Left lobe of liver (tissue), 2 donors: ENCODE results near the gene GAGE12J. TPM values are rescaled to one million over a fixed set of nuclear protein-coding genes. Genes with fewer than 3 reads are reported as not detected.
"Not testable (repeated sequence)": the region's sequence is repeated elsewhere in the genome, so short reads cannot be mapped to it uniquely, and the experiment has no call there.

Source experiments
- ATAC-seq: fragments of 200-7000 bp; cut with Tn5 transposase; one replicate; pipeline ENCODE4 v1.9.1; 2020; ENCODE audit warnings: mild to moderate bottlenecking, moderate library complexity
- DNase-seq: peaks from one replicate; pipeline ENCODE4 v3.0.0-alpha.2; 2020; ENCODE audit warnings: low spot score
- total RNA-seq: library from RNA; stranded (reverse); gene quantifications from one replicate; pipeline ENCODE4 v1.2.1, GENCODE V29; 2021
- donor health status: DM: no; HTN: no; CAD: no; lungs with moderate emphysema.
- donor health status: DM: no; HTN: yes; CAD: no.

GAGE12J gene
- total RNA-seq, 1 donor from 2014 or later: 0.73 TPM

DNA sequence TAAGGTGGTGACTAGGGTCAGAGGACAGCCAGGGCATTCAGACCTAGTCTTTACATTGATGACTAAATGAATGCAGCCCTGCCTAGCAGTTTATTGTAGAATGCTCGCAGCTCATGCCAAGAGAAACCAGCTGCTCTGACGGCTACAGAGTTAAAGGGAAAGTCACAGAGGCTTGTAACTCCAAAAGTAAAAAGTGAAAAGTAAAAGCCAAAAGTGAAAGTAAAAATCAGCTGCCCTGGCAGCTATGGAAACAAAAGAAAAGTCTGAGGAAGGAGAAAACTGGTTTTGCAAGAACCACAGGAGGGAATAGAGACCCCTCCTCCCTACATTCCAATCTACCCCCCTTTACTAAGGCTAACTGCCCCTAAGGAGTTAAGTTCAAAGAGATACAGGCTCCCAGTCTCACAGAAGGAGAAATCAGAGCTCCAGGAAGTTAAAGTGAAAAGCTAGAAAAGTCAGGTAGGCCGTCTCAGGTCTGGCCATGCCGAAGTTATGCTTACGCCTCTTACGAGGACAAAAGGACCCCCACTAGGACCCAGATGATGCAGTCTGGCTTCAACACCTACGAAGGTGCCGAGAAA is 12.3 kb upstream of the GAGE12J start:
- no peak for DNase-seq
- peak; percentile 68 for ATAC-seq

GRCh38 chrX:49310371-49310770 is 11.5 kb upstream of the GAGE12J start:
- DNase-seq: no peak
- no peak for ATAC-seq

DNA sequence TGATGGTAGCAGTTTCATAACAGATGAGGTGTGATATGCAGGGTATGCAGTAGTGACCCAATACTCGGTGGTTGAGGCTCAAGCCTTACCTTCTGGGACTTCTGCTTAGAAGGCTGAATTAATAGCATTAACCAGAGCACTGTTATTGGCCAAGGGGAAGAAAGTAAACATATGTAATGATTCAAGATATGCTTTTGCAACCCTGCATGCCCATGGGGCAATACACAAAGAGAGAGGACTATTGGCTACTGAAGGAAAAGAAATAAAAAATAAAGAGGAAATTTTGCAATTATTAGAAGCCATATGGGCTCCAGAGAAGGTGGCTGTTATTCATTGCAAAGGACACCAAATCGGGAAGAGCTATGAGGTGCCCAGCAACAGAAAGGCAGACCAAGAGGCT is 9.7 kb upstream of the GAGE12J start:
- ATAC-seq (no peak), DNase-seq (no peak)

DNA sequence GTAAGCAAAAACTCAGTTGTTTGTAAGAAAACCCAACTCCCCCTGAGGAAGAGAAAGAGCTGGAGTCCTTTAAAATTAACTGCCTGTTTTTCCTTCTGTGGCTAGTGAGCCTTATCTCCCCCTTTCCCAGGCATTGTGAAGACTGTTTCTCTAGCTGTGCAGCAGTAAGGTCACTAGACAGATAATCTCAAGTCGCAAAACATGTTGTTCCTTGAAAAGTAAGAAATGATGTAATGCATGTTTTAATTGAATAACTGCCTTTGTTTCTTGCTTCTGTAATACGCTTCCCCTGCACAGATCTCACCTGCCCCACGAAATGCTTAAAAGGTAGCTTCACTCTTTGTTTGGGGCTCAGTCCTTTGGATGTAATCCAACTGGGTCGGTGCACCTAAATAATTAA is 5.8 kb upstream of the GAGE12J start:
- no peak for ATAC-seq
- no peak for DNase-seq

DNA sequence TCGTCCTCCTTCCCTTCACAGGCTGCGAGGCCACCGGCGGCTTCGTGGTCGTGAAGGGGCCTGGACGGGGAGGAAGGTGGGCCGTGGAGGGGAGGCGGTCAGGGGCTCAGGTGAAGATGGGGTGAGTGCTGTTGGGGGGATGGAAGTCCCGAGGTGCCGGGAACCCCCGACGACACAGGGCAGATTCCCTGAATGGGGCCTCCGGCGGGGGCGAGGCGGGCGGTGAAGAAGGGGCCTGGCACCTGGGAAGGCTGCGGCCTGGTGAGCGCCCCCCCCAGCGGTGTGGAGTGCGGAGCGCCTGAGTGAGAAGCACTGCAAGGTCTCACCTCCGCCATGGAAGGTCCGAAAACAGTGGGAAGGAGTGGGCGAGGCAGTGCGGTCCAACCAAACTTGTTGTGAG is 429 bp downstream of the GAGE12J start:
- DNase-seq: not testable (repeated sequence)

DNA sequence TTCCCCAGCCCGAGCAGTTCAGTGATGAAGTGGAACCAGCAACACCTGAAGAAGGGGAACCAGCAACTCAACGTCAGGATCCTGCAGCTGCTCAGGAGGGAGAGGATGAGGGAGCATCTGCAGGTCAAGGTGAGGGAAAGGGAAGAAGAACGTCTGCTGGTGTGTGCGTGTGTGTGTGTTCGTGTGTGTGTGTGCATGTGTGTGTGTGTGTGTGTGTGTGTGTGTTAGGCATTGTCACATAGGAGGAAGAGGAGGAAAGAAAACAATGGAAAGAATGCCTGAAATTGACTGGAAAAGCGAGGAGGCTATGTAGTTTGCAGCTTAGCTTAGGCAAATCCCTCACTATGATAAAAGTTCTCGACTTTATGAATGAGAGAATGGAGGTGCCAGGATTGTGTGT is 1.9 kb downstream of the GAGE12J start:
- not testable (repeated sequence) for ATAC-seq, DNase-seq

More for the DNA sequence above, 429 bp downstream of the GAGE12J start:
- not testable (repeated sequence) for ATAC-seq

DNA sequence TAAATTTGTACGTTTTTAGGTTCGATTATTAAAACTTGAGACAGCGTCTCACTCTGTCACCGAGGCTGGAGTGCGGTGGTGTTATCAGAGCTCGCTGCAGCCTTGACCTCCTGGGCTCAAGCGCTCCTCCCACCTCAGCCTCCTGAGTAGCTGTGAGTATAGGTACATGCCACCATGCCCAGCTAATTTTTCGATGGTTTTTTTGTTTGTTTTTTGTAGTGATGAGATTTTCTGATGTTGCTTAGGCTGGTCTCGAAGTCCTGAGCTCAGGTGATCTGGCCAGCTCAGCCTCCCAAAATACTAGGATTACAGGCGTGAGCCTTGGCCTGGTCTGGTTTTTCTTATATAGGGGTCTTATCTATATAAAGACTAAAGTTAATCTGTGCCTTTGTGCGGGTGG is 8.6 kb downstream of the GAGE12J start:
- not testable (repeated sequence) for DNase-seq, ATAC-seq

GRCh38 chrX:49331282-49331681 is 9.4 kb downstream of the GAGE12J start, which contains the start of gene GAGE13:
Gene GAGE13, plus strand, starts transcription at chrX:49331582. Its CDS starts 1,156 bp downstream, at chrX:49332738.
- DNase-seq, ATAC-seq: not testable (repeated sequence)

- not testable (repeated sequence) for DNase-seq, ATAC-seq
Measured at GRCh38 chrX:49331841-49332240, 10.0 kb downstream of the GAGE12J start.

DNA sequence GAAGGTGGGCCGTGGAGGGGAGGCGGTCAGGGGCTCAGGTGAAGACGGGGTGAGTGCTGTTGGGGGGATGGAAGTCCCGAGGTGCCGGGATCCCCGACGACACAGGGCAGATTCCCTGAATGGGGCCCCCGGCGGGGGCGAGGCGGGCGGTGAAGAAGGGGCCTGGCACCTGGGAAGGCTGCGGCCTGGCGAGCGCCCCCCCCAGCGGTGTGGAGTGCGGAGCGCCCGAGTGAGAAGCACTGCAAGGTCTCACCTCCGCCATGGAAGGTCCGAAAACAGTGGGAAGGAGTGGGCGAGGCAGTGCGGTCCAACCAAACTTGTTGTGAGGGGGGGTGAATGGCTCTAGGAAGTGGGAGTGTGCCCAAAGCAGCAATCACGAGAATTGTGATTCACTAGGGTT is 19.6 kb downstream of the GAGE12J start:
- not testable (repeated sequence) for ATAC-seq, DNase-seq

DNA sequence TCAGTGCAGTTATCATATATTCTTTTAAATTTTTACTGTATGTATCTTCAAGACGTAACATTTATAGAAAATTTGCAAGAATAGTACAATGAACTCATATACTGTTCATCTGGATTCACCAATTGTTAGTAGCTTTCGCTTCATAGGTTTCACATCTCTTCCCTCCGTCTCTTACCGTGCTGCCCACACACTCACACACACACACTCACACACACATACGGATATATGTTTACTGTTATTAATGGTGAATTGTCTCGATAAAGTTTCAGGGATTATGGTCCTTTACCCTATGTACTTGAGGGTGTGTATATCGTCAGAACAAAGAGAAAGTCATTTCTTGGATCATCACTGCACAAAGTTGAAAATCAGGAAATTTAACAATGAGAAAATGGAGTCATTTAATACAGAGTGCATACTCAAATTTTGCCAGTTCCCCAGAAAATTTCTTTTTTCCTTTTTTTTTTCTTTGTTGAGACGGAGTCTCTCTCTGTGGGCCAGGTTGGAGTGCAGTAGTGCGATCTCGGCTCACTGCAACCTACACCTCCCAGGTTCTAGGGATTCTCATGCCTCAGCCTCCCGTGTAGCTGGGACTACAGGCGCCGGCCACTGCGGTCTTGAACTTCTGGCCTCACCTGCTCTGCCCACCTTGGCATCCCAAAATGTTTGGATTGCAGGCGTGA is 22.8 kb downstream of the GAGE12J start:
- DNase-seq, ATAC-seq: not testable (repeated sequence)

GRCh38 chrX:49345402-49345801 is 23.6 kb downstream of the GAGE12J start:
- ATAC-seq, DNase-seq: not testable (repeated sequence)

DNA sequence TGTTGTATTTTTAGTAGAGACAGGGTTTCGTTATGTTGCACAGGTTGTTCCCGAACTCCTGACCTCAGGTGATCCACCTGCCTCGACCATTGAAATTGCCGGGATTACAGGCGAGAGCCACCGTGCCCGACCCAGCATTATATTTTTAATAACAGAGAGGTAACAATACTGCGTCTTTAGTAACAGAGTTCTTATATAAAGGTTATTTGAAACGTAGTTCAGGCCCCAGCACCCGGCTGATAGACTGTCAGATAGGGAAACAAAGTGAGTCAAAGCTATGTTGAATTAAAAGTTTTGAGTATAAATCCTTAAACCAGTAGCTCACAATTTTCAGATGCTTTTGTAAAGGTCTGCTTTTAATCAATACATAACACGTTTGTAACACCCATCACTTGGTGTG is 24.3 kb downstream of the GAGE12J start:
- ATAC-seq, DNase-seq: not testable (repeated sequence)

Other genes with a start within 250 kb of the GAGE12J start
- 5.4 TPM for gene PRAF2, start 248.0 kb upstream of the GAGE12J start, total RNA-seq
- 49.4 TPM for gene WDR45, start 242.2 kb upstream of the GAGE12J start, total RNA-seq
- 11.5 TPM for gene GPKOW, start 198.3 kb upstream of the GAGE12J start, total RNA-seq
- gene MAGIX, start 159.3 kb upstream of the GAGE12J start, total RNA-seq: 27.7 TPM
- 11.7 TPM for gene PLP2, start 150.1 kb upstream of the GAGE12J start, total RNA-seq
- 4.5 TPM for gene PRICKLE3, start 135.7 kb upstream of the GAGE12J start, total RNA-seq
- gene SYP, start 121.8 kb upstream of the GAGE12J start, total RNA-seq: 0.10 TPM
- gene CACNA1F, start 88.7 kb upstream of the GAGE12J start, total RNA-seq: not detected
- gene CCDC22, start 86.6 kb upstream of the GAGE12J start, total RNA-seq: 9.5 TPM
- 0.65 TPM for gene FOXP3, start 57.3 kb upstream of the GAGE12J start, total RNA-seq
- 4.2 TPM for gene PPP1R3F, start 52.2 kb upstream of the GAGE12J start, total RNA-seq
- gene GAGE10, start 18.4 kb upstream of the GAGE12J start, total RNA-seq: not detected
- not detected for gene GAGE13, start 9.5 kb downstream of the GAGE12J start, total RNA-seq
- gene GAGE12C, start 210.1 kb downstream of the GAGE12J start, total RNA-seq: not detected
- not detected for gene GAGE12D, start 219.7 kb downstream of the GAGE12J start, total RNA-seq
- gene GAGE12E, start 229.3 kb downstream of the GAGE12J start, total RNA-seq: not detected
- 0.63 TPM for gene GAGE12F, start 238.8 kb downstream of the GAGE12J start, total RNA-seq
- gene GAGE12G, start 248.4 kb downstream of the GAGE12J start, total RNA-seq: not detected